ENCODE results near the gene BICRA.

DNA sequence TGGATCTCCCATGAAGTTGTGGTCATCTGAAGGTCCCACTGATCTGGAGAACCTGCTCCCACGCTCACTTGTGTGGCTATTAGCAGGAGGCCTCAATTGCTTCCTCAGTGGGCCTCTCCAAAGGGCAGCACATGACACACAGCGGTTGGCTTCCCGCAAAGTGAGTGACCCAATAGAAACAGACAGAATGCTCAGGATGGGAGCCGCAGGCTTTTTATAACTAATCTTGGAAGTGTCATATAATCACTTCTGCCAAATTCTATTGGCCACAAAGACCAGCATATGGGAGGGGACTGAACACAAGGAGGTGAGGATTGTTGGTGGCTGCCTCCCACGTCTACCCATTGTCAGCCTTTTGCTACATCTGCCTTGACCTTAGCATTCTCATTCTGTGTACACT, 82.2 kb downstream of the BICRA start:
- TF ChIP-seq, protein P1, sequence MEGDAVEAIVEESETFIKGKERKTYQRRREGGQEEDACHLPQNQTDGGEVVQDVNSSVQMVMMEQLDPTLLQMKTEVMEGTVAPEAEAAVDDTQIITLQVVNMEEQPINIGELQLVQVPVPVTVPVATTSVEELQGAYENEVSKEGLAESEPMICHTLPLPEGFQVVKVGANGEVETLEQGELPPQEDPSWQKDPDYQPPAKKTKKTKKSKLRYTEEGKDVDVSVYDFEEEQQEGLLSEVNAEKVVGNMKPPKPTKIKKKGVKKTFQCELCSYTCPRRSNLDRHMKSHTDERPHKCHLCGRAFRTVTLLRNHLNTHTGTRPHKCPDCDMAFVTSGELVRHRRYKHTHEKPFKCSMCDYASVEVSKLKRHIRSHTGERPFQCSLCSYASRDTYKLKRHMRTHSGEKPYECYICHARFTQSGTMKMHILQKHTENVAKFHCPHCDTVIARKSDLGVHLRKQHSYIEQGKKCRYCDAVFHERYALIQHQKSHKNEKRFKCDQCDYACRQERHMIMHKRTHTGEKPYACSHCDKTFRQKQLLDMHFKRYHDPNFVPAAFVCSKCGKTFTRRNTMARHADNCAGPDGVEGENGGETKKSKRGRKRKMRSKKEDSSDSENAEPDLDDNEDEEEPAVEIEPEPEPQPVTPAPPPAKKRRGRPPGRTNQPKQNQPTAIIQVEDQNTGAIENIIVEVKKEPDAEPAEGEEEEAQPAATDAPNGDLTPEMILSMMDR (conservative IDR thresholded peaks at IDR 0.05; ENCODE audit: low read depth, low read length) = no peak
- no peak for TF ChIP-seq EZH2 (IDR thresholded peaks at IDR 0.05; ENCODE audit: borderline replicate concordance, low read depth, low read length, poor library complexity, severe bottlenecking)
